Upper lobe of right lung (tissue), 1 donor: ENCODE measurements around the gene PLD6. TPM values are rescaled to one million over a fixed set of nuclear protein-coding genes. Genes with fewer than 3 reads are reported as not detected.
"Not testable (repeated sequence)": the region's sequence is repeated elsewhere in the genome, so short reads cannot be mapped to it uniquely, and the experiment has no call there.

Experiments used
- ATAC-seq: fragments of 200-7000 bp; cut with Tn5 transposase; one replicate; pipeline ENCODE4 v1.9.1; 2020; ENCODE audit warnings: mild to moderate bottlenecking, moderate library complexity
- DNase-seq: peaks from one replicate; pipeline ENCODE4 v3.0.0-alpha.2; 2020
- H3K27ac ChIP-seq: fragments of 200-600 bp; one replicate; pipeline ENCODE4 v1.8.0; 2022
- H3K27me3 ChIP-seq: fragments of 200-600 bp; one replicate; pipeline ENCODE4 v1.8.0; 2022; ENCODE audit warnings: mild to moderate bottlenecking
- H3K36me3 ChIP-seq: fragments of 200-600 bp; one replicate; pipeline ENCODE4 v1.8.0; 2022
- H3K4me1 ChIP-seq: fragments of 200-600 bp; one replicate; pipeline ENCODE4 v1.8.0; 2022
- H3K4me3 ChIP-seq: fragments of 200-600 bp; one replicate; pipeline ENCODE4 v1.8.0; 2022; ENCODE audit warnings: mild to moderate bottlenecking
- H3K9me3 ChIP-seq: fragments of 200-600 bp; one replicate; pipeline ENCODE4 v1.8.0; 2022
- intact Hi-C: fragments of 100-400 bp; cut with DNase I; formaldehyde crosslinking; loops from one replicate; pipeline ENCODE4 v1.11.0; 2022
- total RNA-seq: library from RNA; stranded (reverse); fragmentation: NEBNext Ultra II Directional; extraction: Animal tissue kit (Norgen Biotek cat#: 25700); gene quantifications from one replicate; pipeline ENCODE4 v1.2.1, GENCODE V29; 2021
- TF ChIP-seq, protein P1 (sequence below): fragments of 200-600 bp; IDR thresholded peaks from one replicate; pipeline ENCODE4 v1.8.0; 2022; ENCODE audit warnings: antibody characterized with exemption
- donor health status: DM: no; HTN: yes; CAD: no; lungs with severe emphysema.

The PLD6 gene
- total RNA-seq, 1 donor from 2014 or later: 4.9 TPM

DNA sequence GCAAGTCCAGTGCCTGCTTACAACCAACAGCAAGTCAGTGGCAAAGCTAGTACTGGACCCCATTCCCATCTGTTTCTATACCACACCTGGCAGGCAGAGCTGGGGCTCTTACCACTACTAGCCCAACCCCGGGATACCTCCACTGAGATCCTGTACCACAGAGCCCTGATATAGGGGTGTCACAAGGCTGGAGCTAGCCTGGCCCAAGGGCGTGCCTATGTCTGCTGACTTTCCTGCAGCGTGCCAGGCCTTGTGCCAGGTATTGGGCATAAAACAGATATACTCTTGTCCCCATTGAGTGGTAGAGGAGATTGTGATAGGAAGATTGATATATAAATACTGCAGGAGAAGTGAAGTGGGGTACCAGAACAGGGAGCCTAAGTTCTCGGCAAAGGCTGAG lies 44.4 kb downstream of the PLD6 start:
- peaks cover 99% of the 10 kb centered on the region for H3K36me3 ChIP-seq
- TF ChIP-seq, protein P1, sequence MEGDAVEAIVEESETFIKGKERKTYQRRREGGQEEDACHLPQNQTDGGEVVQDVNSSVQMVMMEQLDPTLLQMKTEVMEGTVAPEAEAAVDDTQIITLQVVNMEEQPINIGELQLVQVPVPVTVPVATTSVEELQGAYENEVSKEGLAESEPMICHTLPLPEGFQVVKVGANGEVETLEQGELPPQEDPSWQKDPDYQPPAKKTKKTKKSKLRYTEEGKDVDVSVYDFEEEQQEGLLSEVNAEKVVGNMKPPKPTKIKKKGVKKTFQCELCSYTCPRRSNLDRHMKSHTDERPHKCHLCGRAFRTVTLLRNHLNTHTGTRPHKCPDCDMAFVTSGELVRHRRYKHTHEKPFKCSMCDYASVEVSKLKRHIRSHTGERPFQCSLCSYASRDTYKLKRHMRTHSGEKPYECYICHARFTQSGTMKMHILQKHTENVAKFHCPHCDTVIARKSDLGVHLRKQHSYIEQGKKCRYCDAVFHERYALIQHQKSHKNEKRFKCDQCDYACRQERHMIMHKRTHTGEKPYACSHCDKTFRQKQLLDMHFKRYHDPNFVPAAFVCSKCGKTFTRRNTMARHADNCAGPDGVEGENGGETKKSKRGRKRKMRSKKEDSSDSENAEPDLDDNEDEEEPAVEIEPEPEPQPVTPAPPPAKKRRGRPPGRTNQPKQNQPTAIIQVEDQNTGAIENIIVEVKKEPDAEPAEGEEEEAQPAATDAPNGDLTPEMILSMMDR: no peak
- intact Hi-C loops: no loop called here

DNA sequence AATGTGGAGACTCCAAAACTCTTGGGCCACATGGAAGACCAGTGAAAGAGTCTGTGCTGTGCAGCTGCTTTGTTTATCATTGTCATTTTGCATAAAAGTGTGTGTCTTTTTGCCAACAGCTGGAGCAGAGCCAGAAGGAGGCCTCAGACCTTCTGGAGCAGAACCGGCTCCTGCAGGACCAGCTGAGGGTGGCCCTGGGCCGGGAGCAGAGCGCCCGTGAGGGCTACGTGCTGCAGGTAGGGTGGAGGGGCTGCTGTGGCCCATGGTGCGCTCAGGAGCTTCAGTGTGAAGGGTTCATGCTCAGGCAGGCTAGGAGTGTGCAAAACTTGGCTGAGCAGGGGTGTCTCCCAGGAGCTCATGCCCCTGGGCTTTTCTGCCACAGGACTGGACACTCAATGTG lies 45.0 kb downstream of the PLD6 start:
- Histone ChIP-seq H3K36me3 (peaks cover 99% of the 10 kb centered on the region), H3K27me3 (no peaks in the 10 kb centered on the region), H3K4me1 (no peaks in the 10 kb centered on the region), H3K9me3 (no peaks in the 10 kb centered on the region), H3K27ac (no peak overlapping the region), H3K4me3 (no peak overlapping the region)
- DNase-seq (no peak), ATAC-seq (no peak)
- TF ChIP-seq, protein P1: no peak
- intact Hi-C loops: no loop called here

More for the DNA sequence above, 44.4 kb downstream of the PLD6 start:
- ATAC-seq (no peak), DNase-seq (no peak)
- H3K9me3 ChIP-seq: no peaks in the 10 kb centered on the region
- H3K4me1 ChIP-seq: no peaks in the 10 kb centered on the region
- H3K27ac ChIP-seq: no peak overlapping the region
- H3K4me3 ChIP-seq: no peak overlapping the region
- no peaks in the 10 kb centered on the region for H3K27me3 ChIP-seq

DNA sequence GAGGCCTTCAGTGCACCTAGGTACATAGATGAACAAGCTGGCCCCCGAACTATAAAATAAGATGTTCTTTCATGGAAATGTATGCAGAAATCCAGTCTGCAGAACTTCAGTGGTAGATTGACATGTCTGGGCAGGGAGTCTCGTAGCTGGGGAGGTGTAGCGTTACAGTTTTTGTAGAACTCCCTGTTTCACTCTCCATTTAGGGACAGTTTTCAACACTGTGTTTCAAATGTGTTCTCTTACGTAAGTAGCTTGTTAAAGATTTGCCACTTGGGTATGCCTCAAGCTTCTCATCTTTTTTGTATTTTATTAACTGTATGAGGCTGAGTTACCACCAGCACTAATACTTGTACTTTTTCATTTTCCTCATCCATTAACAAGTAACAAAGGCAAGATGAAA lies 46.6 kb downstream of the PLD6 start:
- Histone ChIP-seq H3K27me3 (no peaks in the 10 kb centered on the region), H3K4me3 (no peak overlapping the region), H3K9me3 (no peaks in the 10 kb centered on the region), H3K27ac (no peak overlapping the region), H3K36me3 (peaks cover 99% of the 10 kb centered on the region), H3K4me1 (no peaks in the 10 kb centered on the region)
- TF ChIP-seq, protein P1: no peak
- ATAC-seq: no peak
- intact Hi-C loops: no loop called here
- DNase-seq: no peak

DNA sequence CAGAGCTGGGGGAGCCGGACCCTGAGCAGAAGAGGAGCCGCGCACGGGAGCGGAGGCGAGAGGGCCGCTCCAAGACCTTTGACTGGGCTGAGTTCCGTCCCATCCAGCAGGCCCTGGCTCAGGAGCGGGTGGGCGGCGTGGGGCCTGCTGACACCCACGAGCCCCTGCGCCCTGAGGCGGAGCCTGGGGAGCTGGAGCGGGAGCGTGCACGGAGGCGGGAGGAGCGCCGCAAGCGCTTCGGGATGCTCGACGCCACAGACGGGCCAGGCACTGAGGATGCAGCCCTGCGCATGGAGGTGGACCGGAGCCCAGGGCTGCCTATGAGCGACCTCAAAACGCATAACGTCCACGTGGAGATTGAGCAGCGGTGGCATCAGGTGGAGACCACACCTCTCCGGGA lies 47.6 kb downstream of the PLD6 start:
- H3K36me3 ChIP-seq: peaks cover 98% of the 10 kb centered on the region
- ATAC-seq, H3K4me1 ChIP-seq, H3K9me3 ChIP-seq, DNase-seq, H3K4me3 ChIP-seq, H3K27me3 ChIP-seq, intact Hi-C loops, H3K27ac ChIP-seq: not testable (repeated sequence)

DNA sequence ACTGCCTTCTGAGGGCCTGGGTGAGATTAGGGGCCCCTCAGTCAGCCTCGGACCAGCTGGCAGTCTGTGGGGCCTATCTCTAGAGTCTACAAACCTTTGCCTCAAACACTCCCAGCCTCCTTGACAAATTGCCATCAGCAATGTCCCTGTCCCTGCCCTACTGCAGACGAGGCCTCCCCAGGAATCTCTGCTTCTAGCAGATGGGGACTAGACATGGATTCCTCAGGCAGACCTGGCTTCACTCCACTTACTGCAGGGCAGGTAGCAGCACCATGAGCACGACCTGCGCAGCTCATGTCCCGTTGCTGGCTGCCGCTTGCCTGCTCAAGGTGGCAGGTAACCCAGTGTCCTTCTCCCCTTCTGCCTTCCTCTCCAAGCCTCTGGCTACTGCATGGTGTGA lies 49.1 kb downstream of the PLD6 start:
- H3K27ac ChIP-seq: no peak overlapping the region
- H3K27me3 ChIP-seq: no peaks in the 10 kb centered on the region
- H3K9me3 ChIP-seq: no peaks in the 10 kb centered on the region
- peaks cover 8% of the 10 kb centered on the region for H3K4me1 ChIP-seq
- H3K36me3 ChIP-seq: peaks cover 97% of the 10 kb centered on the region
- DNase-seq (no peak), ATAC-seq (no peak)
- no peak overlapping the region for H3K4me3 ChIP-seq
- intact Hi-C loops: no loop called here
- TF ChIP-seq, protein P1: no peak

DNA sequence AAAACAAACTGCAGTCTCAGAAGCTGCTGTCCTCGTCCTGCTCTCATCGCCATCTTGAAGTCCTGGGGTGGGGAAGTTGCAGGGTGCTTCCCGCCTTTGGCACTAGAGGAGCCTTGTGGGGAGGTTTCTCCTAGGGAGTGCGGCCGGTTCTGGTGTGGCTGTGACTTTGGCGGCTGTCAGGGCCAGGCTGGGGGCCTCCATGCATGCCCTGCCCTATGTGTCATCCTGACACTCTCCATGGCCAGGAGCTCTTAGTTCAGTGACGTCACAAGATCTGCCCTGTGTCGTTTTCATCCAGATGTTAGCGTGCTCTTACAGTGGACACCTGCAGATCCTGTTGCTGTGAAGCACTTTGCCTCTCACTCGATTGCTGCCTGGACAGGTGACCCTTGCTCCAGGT lies 49.6 kb downstream of the PLD6 start:
- H3K36me3 ChIP-seq: peaks cover 97% of the 10 kb centered on the region
- DNase-seq (no peak), ATAC-seq (no peak)
- TF ChIP-seq, protein P1: no peak
- no peak overlapping the region for H3K4me3 ChIP-seq
- intact Hi-C loops: no loop called here
- peaks cover 12% of the 10 kb centered on the region for H3K4me1 ChIP-seq
- H3K9me3 ChIP-seq: no peaks in the 10 kb centered on the region
- no peaks in the 10 kb centered on the region for H3K27me3 ChIP-seq
- no peak overlapping the region for H3K27ac ChIP-seq
